Left kidney (tissue), 2 donors: ENCODE measurements around the gene CELSR1. TPM values are rescaled to one million over a fixed set of nuclear protein-coding genes. Genes with fewer than 3 reads are reported as not detected.
"Not testable (repeated sequence)": the region's sequence is repeated elsewhere in the genome, so short reads cannot be mapped to it uniquely, and the experiment has no call there.

Experiments
- DNase-seq: peaks from one replicate; pipeline ENCODE4 v3.0.0-alpha.2; 2013
- polyA plus RNA-seq: library from polyadenylated mRNA; unstranded; fragments of 120-200 nt; gene quantifications from one replicate; pipeline ENCODE4 v1.2.1, GENCODE V29; 2013; ENCODE audit not compliant: insufficient read length

The CELSR1 gene
- polyA plus RNA-seq, 1 donor: 26.1 TPM

GRCh38 chr22:46320166-46320710, 217.2 kb downstream of the CELSR1 start:
- DNase-seq: no peak

- no peak for DNase-seq
Observed at GRCh38 chr22:46319319-46319718, 218.1 kb downstream of the CELSR1 start.

- no peak for DNase-seq
Observed at GRCh38 chr22:46318576-46318975, 218.8 kb downstream of the CELSR1 start.

GRCh38 chr22:46317646-46318045, 219.8 kb downstream of the CELSR1 start:
- DNase-seq: no peak

- DNase-seq: no peak
Observed at GRCh38 chr22:46315976-46316375, 221.4 kb downstream of the CELSR1 start.

- DNase-seq: not testable (repeated sequence)
Observed at GRCh38 chr22:46312848-46313247, 224.6 kb downstream of the CELSR1 start.

GRCh38 chr22:46312056-46312455, 225.4 kb downstream of the CELSR1 start:
- no peak for DNase-seq

Other genes with a start within 250 kb of the CELSR1 start
- gene GTSE1, start 240.8 kb downstream of the CELSR1 start, polyA plus RNA-seq: 25.2 TPM
- gene TRMU, start 201.9 kb downstream of the CELSR1 start, polyA plus RNA-seq: 59.6 TPM
- gene GRAMD4, start 82.8 kb upstream of the CELSR1 start, polyA plus RNA-seq: 17.0 TPM
- 50.4 TPM for gene CERK, start 200.6 kb upstream of the CELSR1 start, polyA plus RNA-seq
- 15.0 TPM for gene TBC1D22A, start 225.0 kb upstream of the CELSR1 start, polyA plus RNA-seq